HEK293 (cell line): ENCODE measurements around the gene PTPRG.

Experiments
- HOXA7 ChIP-seq: sonication (generic); formaldehyde crosslinking; IDR thresholded peaks from 2 replicates; pipeline ENCODE4 v1.8.1; 2022; ENCODE audit warnings: missing genetic modification reagents, borderline replicate concordance
- TCF7L2 ChIP-seq: IDR thresholded peaks from 2 replicates; pipeline ENCODE4 v1.6.1; 2011; ENCODE audit warnings: low read depth, mild to moderate bottlenecking, inconsistent platforms, low read length, moderate library complexity, borderline replicate concordance
- TRIM28 ChIP-seq: IDR thresholded peaks from 2 replicates; pipeline ENCODE4 v1.6.1; 2011; ENCODE audit warnings: low read length, control low read depth, borderline replicate concordance
- ZSCAN5A ChIP-seq: fragments of 450-650 bp; formaldehyde crosslinking; IDR thresholded peaks from 2 replicates; pipeline ENCODE4 v1.5.1; 2016; ENCODE audit warnings: missing biosample characterization, missing genetic modification characterization
- TF ChIP-seq, protein P1 (sequence below): fragments of 450-650 bp; formaldehyde crosslinking; IDR thresholded peaks from 2 replicates; pipeline ENCODE4 v1.5.1; 2016; ENCODE audit warnings: missing biosample characterization, missing genetic modification characterization
- TF ChIP-seq, protein P2 (sequence below): sonication (generic); formaldehyde crosslinking; IDR thresholded peaks from 2 replicates; pipeline ENCODE4 v1.8.1; 2022; ENCODE audit warnings: mild to moderate bottlenecking, moderate library complexity, missing genetic modification reagents
- TF ChIP-seq, protein P3 (sequence below): fragments of 450-650 bp; formaldehyde crosslinking; IDR thresholded peaks from 2 replicates; pipeline ENCODE4 v1.5.1; 2016; ENCODE audit warnings: missing biosample characterization, missing genetic modification characterization, borderline replicate concordance

- TF ChIP-seq, protein P1, sequence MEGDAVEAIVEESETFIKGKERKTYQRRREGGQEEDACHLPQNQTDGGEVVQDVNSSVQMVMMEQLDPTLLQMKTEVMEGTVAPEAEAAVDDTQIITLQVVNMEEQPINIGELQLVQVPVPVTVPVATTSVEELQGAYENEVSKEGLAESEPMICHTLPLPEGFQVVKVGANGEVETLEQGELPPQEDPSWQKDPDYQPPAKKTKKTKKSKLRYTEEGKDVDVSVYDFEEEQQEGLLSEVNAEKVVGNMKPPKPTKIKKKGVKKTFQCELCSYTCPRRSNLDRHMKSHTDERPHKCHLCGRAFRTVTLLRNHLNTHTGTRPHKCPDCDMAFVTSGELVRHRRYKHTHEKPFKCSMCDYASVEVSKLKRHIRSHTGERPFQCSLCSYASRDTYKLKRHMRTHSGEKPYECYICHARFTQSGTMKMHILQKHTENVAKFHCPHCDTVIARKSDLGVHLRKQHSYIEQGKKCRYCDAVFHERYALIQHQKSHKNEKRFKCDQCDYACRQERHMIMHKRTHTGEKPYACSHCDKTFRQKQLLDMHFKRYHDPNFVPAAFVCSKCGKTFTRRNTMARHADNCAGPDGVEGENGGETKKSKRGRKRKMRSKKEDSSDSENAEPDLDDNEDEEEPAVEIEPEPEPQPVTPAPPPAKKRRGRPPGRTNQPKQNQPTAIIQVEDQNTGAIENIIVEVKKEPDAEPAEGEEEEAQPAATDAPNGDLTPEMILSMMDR (tag by site-specific recombination), result no peak
- TF ChIP-seq TRIM28 (no peak), ZSCAN5A (tag by site-specific recombination) (no peak), HOXA7 (CRISPR knock-in tag) (no peak), TCF7L2 (no peak)
- TF ChIP-seq, protein P2, sequence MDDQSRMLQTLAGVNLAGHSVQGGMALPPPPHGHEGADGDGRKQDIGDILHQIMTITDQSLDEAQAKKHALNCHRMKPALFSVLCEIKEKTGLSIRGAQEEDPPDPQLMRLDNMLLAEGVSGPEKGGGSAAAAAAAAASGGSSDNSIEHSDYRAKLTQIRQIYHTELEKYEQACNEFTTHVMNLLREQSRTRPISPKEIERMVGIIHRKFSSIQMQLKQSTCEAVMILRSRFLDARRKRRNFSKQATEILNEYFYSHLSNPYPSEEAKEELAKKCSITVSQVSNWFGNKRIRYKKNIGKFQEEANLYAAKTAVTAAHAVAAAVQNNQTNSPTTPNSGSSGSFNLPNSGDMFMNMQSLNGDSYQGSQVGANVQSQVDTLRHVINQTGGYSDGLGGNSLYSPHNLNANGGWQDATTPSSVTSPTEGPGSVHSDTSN (CRISPR knock-in tag), result no peak
- TF ChIP-seq, protein P3, sequence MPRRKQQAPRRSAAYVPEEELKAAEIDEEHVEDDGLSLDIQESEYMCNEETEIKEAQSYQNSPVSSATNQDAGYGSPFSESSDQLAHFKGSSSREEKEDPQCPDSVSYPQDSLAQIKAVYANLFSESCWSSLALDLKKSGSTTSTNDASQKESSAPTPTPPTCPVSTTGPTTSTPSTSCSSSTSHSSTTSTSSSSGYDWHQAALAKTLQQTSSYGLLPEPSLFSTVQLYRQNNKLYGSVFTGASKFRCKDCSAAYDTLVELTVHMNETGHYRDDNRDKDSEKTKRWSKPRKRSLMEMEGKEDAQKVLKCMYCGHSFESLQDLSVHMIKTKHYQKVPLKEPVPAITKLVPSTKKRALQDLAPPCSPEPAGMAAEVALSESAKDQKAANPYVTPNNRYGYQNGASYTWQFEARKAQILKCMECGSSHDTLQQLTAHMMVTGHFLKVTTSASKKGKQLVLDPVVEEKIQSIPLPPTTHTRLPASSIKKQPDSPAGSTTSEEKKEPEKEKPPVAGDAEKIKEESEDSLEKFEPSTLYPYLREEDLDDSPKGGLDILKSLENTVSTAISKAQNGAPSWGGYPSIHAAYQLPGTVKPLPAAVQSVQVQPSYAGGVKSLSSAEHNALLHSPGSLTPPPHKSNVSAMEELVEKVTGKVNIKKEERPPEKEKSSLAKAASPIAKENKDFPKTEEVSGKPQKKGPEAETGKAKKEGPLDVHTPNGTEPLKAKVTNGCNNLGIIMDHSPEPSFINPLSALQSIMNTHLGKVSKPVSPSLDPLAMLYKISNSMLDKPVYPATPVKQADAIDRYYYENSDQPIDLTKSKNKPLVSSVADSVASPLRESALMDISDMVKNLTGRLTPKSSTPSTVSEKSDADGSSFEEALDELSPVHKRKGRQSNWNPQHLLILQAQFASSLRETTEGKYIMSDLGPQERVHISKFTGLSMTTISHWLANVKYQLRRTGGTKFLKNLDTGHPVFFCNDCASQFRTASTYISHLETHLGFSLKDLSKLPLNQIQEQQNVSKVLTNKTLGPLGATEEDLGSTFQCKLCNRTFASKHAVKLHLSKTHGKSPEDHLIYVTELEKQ (tag by site-specific recombination), result no peak
These were observed 233.0 kb downstream of the PTPRG start for GRCh38 chr3:61794341-61794740.
